Osteoblast (primary cell): ENCODE data around the gene CCER1. TPM values are rescaled to one million over a fixed set of nuclear protein-coding genes. Genes with fewer than 3 reads are reported as not detected.

Experiments
- DNase-seq: peaks from one replicate; pipeline ENCODE4 v3.0.0; 2011; ENCODE audit warnings: low spot score, mixed read lengths; ENCODE audit not compliant: insufficient read length; ENCODE audit errors: missing footprints
- H2AFZ ChIP-seq: 2 replicates; pipeline ENCODE4 v1.6.0; 2011; ENCODE audit warnings: mild to moderate bottlenecking, low read length
- H3K27ac ChIP-seq: 2 replicates; pipeline ENCODE4 v1.5.1; 2011; ENCODE audit warnings: mild to moderate bottlenecking, low read depth, low read length, moderate library complexity
- H3K27me3 ChIP-seq: 2 replicates; pipeline ENCODE4 v1.6.0; 2012; ENCODE audit warnings: mild to moderate bottlenecking, control low read depth, inconsistent platforms, low read length, moderate library complexity; ENCODE audit not compliant: insufficient read depth
- H3K36me3 ChIP-seq: 2 replicates; pipeline ENCODE4 v1.5.1; 2011; ENCODE audit warnings: mild to moderate bottlenecking, low read length, control low read depth, moderate library complexity; ENCODE audit not compliant: insufficient read depth
- H3K4me1 ChIP-seq: 2 replicates; pipeline ENCODE4 v1.5.1; 2011; ENCODE audit warnings: mild to moderate bottlenecking, low read length, control low read depth, moderate library complexity; ENCODE audit not compliant: insufficient read depth
- H3K4me2 ChIP-seq: 2 replicates; pipeline ENCODE4 v1.6.0; 2011; ENCODE audit warnings: mild to moderate bottlenecking, low read length; ENCODE audit not compliant: insufficient read depth
- H3K4me3 ChIP-seq: fragments of 200-600 bp; sonication (generic); 3 replicates; pipeline ENCODE4 v1.5.1; 2012; ENCODE audit warnings: mild to moderate bottlenecking, low read length, inconsistent platforms; ENCODE audit not compliant: insufficient read depth
- H3K79me2 ChIP-seq: 2 replicates; pipeline ENCODE4 v1.6.0; 2012; ENCODE audit warnings: mild to moderate bottlenecking, low read length, control low read depth, inconsistent platforms; ENCODE audit not compliant: insufficient read depth
- H3K9me3 ChIP-seq: 2 replicates; pipeline ENCODE4 v1.5.1; 2011; ENCODE audit warnings: low read depth, low read length, control low read depth
- H4K20me1 ChIP-seq: 2 replicates; pipeline ENCODE4 v1.6.0; 2012; ENCODE audit warnings: mild to moderate bottlenecking, low read length, control low read depth; ENCODE audit not compliant: insufficient read depth
- CTCF ChIP-seq: IDR thresholded peaks from 2 replicates; pipeline ENCODE4 v1.5.1; 2011; ENCODE audit warnings: mild to moderate bottlenecking, low read depth, low read length, moderate library complexity; ENCODE audit errors: extremely low read depth
- total RNA-seq: library from RNA; depleted of rRNA; stranded (reverse); fragments of >200 nt; gene quantifications from 2 replicates; pipeline ENCODE4 v1.2.3, GENCODE V29; 2012

The CCER1 gene
- total RNA-seq, 1 donor = not detected

- H3K9me3 ChIP-seq = no peaks in the 10 kb centered on the region
- H3K27me3 ChIP-seq = no peaks in the 10 kb centered on the region
- TF ChIP-seq CTCF = peak; percentile 20
- no peaks in the 10 kb centered on the region for H3K4me1 ChIP-seq
- no peaks in the 10 kb centered on the region for H3K79me2 ChIP-seq
- H3K4me3 ChIP-seq = no peak overlapping the region
- H3K36me3 ChIP-seq = no peaks in the 10 kb centered on the region
- no peak overlapping the region for H3K4me2 ChIP-seq
- no peak overlapping the region for H2AFZ ChIP-seq
- H3K27ac ChIP-seq = no peak overlapping the region
- DNase-seq = peak; percentile 50
- H4K20me1 ChIP-seq = no peaks in the 10 kb centered on the region
Observed at GRCh38 chr12:90953956-90954421, 987 bp downstream of the CCER1 start.

DNA sequence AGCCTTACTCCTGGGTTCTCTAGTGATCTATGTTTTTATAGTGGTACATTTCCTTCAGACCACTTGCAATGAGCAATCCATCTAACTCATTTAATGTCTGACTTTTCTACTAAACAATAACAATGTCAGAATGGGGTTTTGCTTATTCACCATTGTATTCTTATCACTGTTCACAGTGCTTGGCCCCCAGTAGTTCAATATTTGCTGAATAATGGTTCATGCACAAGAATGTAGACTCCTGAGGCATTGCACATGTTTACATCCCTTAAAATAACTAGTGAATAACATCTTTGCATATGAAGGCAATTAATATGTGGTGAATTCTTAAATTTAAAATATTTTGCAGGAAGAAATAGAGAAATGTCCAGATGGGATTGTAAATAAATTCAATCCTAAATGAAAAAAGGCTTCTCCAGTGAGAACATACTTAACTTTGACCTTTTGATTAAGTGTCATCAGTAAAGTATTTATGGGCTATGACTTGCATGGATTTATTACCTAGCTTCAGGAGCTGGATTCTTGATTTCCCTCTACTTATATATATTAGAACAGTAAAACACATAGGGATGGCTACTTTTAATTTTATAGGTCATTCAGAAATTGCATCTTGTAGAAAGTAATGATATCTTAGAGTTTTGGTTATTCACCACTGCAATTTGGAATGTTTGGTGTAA lies 3.4 kb downstream of the CCER1 start:
- H3K79me2 ChIP-seq = no peaks in the 10 kb centered on the region
- H3K4me3 ChIP-seq = no peak overlapping the region
- no peaks in the 10 kb centered on the region for H4K20me1 ChIP-seq
- H3K27ac ChIP-seq = no peak overlapping the region
- no peak overlapping the region for H2AFZ ChIP-seq
- H3K4me1 ChIP-seq = no peaks in the 10 kb centered on the region
- no peak overlapping the region for H3K4me2 ChIP-seq
- no peaks in the 10 kb centered on the region for H3K9me3 ChIP-seq
- peak; percentile 39 for DNase-seq
- H3K36me3 ChIP-seq = no peaks in the 10 kb centered on the region
- H3K27me3 ChIP-seq = no peaks in the 10 kb centered on the region
- no peak for TF ChIP-seq CTCF

- Histone ChIP-seq H4K20me1 (no peaks in the 10 kb centered on the region), H3K79me2 (no peaks in the 10 kb centered on the region), H3K36me3 (no peaks in the 10 kb centered on the region), H3K27ac (no peak overlapping the region), H3K4me1 (no peaks in the 10 kb centered on the region), H3K4me2 (no peak overlapping the region), H3K4me3 (no peak overlapping the region), H3K27me3 (no peaks in the 10 kb centered on the region), H2AFZ (no peak overlapping the region), H3K9me3 (no peaks in the 10 kb centered on the region)
- no peak for DNase-seq
- TF ChIP-seq CTCF = no peak
Observed at GRCh38 chr12:90947869-90948268, 7.1 kb downstream of the CCER1 start.

DNA sequence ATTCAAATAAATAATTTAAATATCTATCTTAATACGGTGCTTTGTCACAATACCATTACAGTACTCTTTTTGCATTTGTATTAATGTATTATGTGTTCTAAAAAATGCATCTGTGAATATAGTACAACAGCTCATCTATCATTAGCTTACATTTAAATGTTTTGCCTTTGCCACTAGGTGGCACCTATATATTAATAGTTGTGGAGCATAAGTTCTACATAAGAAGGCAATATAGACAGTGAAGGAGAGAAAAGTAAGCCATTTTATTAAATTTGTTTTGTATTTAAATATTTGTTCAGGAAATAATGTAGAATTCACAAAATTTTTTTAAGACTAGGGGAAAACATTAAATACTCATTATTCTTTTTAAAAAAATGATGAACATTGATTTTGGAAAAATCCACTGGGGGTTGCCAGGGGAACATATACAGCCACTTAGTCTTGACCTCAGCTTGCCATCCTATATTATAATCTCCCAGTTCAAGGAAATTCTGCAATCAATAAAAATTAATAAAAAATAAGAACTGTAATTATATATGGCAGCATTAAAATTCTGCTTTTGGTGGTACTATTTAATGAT lies 9.8 kb downstream of the CCER1 start:
- no peaks in the 10 kb centered on the region for H3K4me1 ChIP-seq
- H3K27ac ChIP-seq = no peak overlapping the region
- H4K20me1 ChIP-seq = no peaks in the 10 kb centered on the region
- H3K4me3 ChIP-seq = no peak overlapping the region
- H3K4me2 ChIP-seq = no peak overlapping the region
- no peaks in the 10 kb centered on the region for H3K79me2 ChIP-seq
- H2AFZ ChIP-seq = no peak overlapping the region
- H3K36me3 ChIP-seq = no peaks in the 10 kb centered on the region
- DNase-seq = peak; percentile 29
- TF ChIP-seq CTCF = peak; percentile 56
- H3K9me3 ChIP-seq = no peaks in the 10 kb centered on the region
- no peaks in the 10 kb centered on the region for H3K27me3 ChIP-seq
